ENCODE measurements around the gene PTPRN2. TPM values are rescaled to one million over a fixed set of nuclear protein-coding genes. Genes with fewer than 3 reads are reported as not detected.

Gene PTPRN2
- total and polyA plus RNA-seq, 2 donors (not counting 1 experiment from before 2014, with no cell fraction given): 0.54 to 1.2 TPM

DNA sequence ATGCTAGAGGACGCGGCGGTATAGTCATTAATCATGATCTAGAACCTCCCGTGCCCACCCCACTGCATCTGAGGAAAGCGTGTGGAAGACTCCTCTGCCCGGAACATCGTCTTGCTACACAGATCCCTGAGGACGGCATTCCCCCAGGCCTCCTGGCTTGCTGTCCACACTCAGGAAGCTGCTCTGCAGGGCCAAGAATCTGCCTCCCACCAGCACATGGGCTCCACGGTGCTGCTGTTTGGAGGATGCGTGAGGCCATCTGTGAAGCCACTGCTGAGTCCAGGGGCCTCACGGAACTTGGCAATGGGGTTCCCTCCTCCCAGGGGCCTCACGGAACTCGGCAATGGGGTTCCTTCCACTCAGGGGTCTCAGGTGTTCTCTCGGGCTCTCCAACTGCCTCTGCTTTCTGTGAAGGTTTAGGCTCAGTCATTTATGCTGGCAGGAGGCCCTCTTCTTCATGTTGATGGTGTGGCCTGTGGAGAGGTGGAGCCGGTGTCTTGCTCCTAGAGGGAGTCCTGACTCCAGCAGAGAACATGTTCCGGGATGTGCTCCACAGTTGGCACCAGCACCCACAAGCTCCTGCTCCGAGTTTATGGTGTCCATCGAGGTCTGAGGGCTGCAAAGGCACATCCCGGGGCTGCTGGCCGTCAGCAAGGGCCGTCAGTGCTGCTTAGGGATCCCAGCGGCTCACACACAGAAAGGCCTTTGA is 977.5 kb downstream of the PTPRN2 start:
- H3K9me3 ChIP-seq (ENCODE audit: control insufficient read depth, insufficient read depth, low read depth, low read length): no peaks in the 10 kb centered on the region

GRCh38 chr7:157609516-157609915 is 978.1 kb downstream of the PTPRN2 start:
- DNase-seq (ENCODE audit: low read depth in 2 of 2): no peak
- no peaks in the 10 kb centered on the region for H3K4me1 ChIP-seq (ENCODE audit: control insufficient read depth, extremely low read depth, insufficient read depth, low read length)
- TF ChIP-seq EZH2 (IDR thresholded peaks at IDR 0.05; ENCODE audit: low read length, missing control alignments): no peak

More for the DNA sequence above, 977.5 kb downstream of the PTPRN2 start:
- Histone ChIP-seq H3K4me2 (ENCODE audit: extremely low read depth, insufficient read depth, low read length) (no peak overlapping the region), H3K79me2 (ENCODE audit: control insufficient read depth, insufficient read depth, low read length) (no peaks in the 10 kb centered on the region), H4K20me1 (ENCODE audit: control insufficient read depth, extremely low read depth, insufficient read depth, low read length) (no peaks in the 10 kb centered on the region), H3K4me3 (replicated peaks in 1 of 4; ENCODE audit: control extremely low read depth in 1 of 4, insufficient read depth in 1 of 4, low read depth in 3 of 4, low read length in 4 of 4) (no peak overlapping the region), H2AFZ (ENCODE audit: low read length) (no peak overlapping the region), H3K4me1 (ENCODE audit: control insufficient read depth, extremely low read depth, insufficient read depth, low read length) (no peaks in the 10 kb centered on the region), H3K36me3 (ENCODE audit: control insufficient read depth, insufficient read depth, low read length) (no peaks in the 10 kb centered on the region), H3K9ac (ENCODE audit: insufficient read depth, low read length) (no peak overlapping the region), H3K27me3 (ENCODE audit: control insufficient read depth, insufficient read depth, low read length) (no peaks in the 10 kb centered on the region), H3K27ac (ENCODE audit: insufficient read depth, low read length) (no peak overlapping the region)
- no peak for DNase-seq (ENCODE audit: low read depth in 2 of 2)
- TF ChIP-seq EZH2 (IDR thresholded peaks at IDR 0.05; ENCODE audit: low read length, missing control alignments): no peak
- TF ChIP-seq, protein P1, sequence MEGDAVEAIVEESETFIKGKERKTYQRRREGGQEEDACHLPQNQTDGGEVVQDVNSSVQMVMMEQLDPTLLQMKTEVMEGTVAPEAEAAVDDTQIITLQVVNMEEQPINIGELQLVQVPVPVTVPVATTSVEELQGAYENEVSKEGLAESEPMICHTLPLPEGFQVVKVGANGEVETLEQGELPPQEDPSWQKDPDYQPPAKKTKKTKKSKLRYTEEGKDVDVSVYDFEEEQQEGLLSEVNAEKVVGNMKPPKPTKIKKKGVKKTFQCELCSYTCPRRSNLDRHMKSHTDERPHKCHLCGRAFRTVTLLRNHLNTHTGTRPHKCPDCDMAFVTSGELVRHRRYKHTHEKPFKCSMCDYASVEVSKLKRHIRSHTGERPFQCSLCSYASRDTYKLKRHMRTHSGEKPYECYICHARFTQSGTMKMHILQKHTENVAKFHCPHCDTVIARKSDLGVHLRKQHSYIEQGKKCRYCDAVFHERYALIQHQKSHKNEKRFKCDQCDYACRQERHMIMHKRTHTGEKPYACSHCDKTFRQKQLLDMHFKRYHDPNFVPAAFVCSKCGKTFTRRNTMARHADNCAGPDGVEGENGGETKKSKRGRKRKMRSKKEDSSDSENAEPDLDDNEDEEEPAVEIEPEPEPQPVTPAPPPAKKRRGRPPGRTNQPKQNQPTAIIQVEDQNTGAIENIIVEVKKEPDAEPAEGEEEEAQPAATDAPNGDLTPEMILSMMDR (conservative IDR thresholded peaks at IDR 0.05 in 1 of 2, IDR thresholded peaks at IDR 0.05 in 1 of 2; ENCODE audit: low read depth in 1 of 2, low read length in 2 of 2): no peak

GRCh38 chr7:157607218-157607617 is 980.4 kb downstream of the PTPRN2 start:
- Histone ChIP-seq H3K9me3 (ENCODE audit: control insufficient read depth, insufficient read depth, low read depth, low read length) (no peaks in the 10 kb centered on the region), H3K4me3 (replicated peaks in 1 of 4; ENCODE audit: control extremely low read depth in 1 of 4, insufficient read depth in 1 of 4, low read depth in 3 of 4, low read length in 4 of 4) (no peak overlapping the region), H3K27ac (ENCODE audit: insufficient read depth, low read length) (no peak overlapping the region), H3K27me3 (ENCODE audit: control insufficient read depth, insufficient read depth, low read length) (no peaks in the 10 kb centered on the region), H3K4me2 (ENCODE audit: extremely low read depth, insufficient read depth, low read length) (no peak overlapping the region), H3K36me3 (ENCODE audit: control insufficient read depth, insufficient read depth, low read length) (no peaks in the 10 kb centered on the region), H3K79me2 (ENCODE audit: control insufficient read depth, insufficient read depth, low read length) (no peaks in the 10 kb centered on the region), H4K20me1 (ENCODE audit: control insufficient read depth, extremely low read depth, insufficient read depth, low read length) (no peaks in the 10 kb centered on the region), H2AFZ (ENCODE audit: low read length) (no peak overlapping the region), H3K4me1 (ENCODE audit: control insufficient read depth, extremely low read depth, insufficient read depth, low read length) (no peaks in the 10 kb centered on the region), H3K9ac (ENCODE audit: insufficient read depth, low read length) (no peak overlapping the region)
- DNase-seq (ENCODE audit: low read depth in 2 of 2): no peak
- TF ChIP-seq, protein P1 (conservative IDR thresholded peaks at IDR 0.05 in 1 of 2, IDR thresholded peaks at IDR 0.05 in 1 of 2; ENCODE audit: low read depth in 1 of 2, low read length in 2 of 2): no peak

More at GRCh38 chr7:157609516-157609915, 978.1 kb downstream of the PTPRN2 start:
- Histone ChIP-seq H3K27me3 (ENCODE audit: control insufficient read depth, insufficient read depth, low read length) (no peaks in the 10 kb centered on the region), H3K27ac (ENCODE audit: insufficient read depth, low read length) (no peak overlapping the region), H3K36me3 (ENCODE audit: control insufficient read depth, insufficient read depth, low read length) (no peaks in the 10 kb centered on the region), H3K9me3 (ENCODE audit: control insufficient read depth, insufficient read depth, low read depth, low read length) (no peaks in the 10 kb centered on the region), H3K9ac (ENCODE audit: insufficient read depth, low read length) (no peak overlapping the region), H3K79me2 (ENCODE audit: control insufficient read depth, insufficient read depth, low read length) (no peaks in the 10 kb centered on the region), H2AFZ (ENCODE audit: low read length) (no peak overlapping the region), H4K20me1 (ENCODE audit: control insufficient read depth, extremely low read depth, insufficient read depth, low read length) (no peaks in the 10 kb centered on the region), H3K4me2 (ENCODE audit: extremely low read depth, insufficient read depth, low read length) (no peak overlapping the region), H3K4me3 (replicated peaks in 1 of 4; ENCODE audit: control extremely low read depth in 1 of 4, insufficient read depth in 1 of 4, low read depth in 3 of 4, low read length in 4 of 4) (no peak overlapping the region)

Measured in fibroblast of lung (primary cell).